CD1c-positive myeloid dendritic cell (primary cell): ENCODE data around the gene APRT.
"Not testable (repeated sequence)": the region's sequence is repeated elsewhere in the genome, so short reads cannot be mapped to it uniquely, and the experiment has no call there.

Experiments
- DNase-seq: peaks from one replicate; pipeline ENCODE4 v3.0.0-alpha.2; 2016; ENCODE audit errors: extremely low spot score

Gene APRT

GRCh38 chr16:88788749-88789148, 23.0 kb downstream of the APRT start:
- DNase-seq = not testable (repeated sequence)

- no peak for DNase-seq
Observed at GRCh38 chr16:88787579-88788314, 24.0 kb downstream of the APRT start.

- peak; percentile 84 for DNase-seq
Observed at GRCh38 chr16:88785106-88785924, 26.4 kb downstream of the APRT start, which contains the start of gene PIEZO1. Gene PIEZO1, minus strand, starts transcription at chr16:88785220. Its CDS starts 256 bp downstream, at chr16:88784964.

- no peak for DNase-seq
Observed at GRCh38 chr16:88784856-88785105, 26.9 kb downstream of the APRT start.

GRCh38 chr16:88784074-88784855, 27.5 kb downstream of the APRT start:
- DNase-seq = peak; percentile 75

GRCh38 chr16:88783391-88784073, 28.2 kb downstream of the APRT start:
- peak; percentile 64 for DNase-seq

GRCh38 chr16:88782454-88783390, 29.0 kb downstream of the APRT start:
- peak; percentile 70 for DNase-seq

GRCh38 chr16:88781140-88782077, 30.3 kb downstream of the APRT start:
- peak; percentile 94 for DNase-seq

- no peak for DNase-seq
Observed at GRCh38 chr16:88780142-88781062, 31.3 kb downstream of the APRT start.

- DNase-seq = no peak
Observed at GRCh38 chr16:88779406-88780141, 32.2 kb downstream of the APRT start.

GRCh38 chr16:88778541-88779065, 33.1 kb downstream of the APRT start:
- DNase-seq = no peak

GRCh38 chr16:88778271-88778525, 33.5 kb downstream of the APRT start:
- DNase-seq = no peak

GRCh38 chr16:88777471-88778270, 34.1 kb downstream of the APRT start:
- no peak for DNase-seq

GRCh38 chr16:88775825-88776224, 35.9 kb downstream of the APRT start:
- no peak for DNase-seq

- no peak for DNase-seq
Observed at GRCh38 chr16:88774544-88775393, 37.0 kb downstream of the APRT start.

GRCh38 chr16:88773812-88774291, 37.9 kb downstream of the APRT start:
- peak; percentile 82 for DNase-seq
